Eye (tissue), 1 donor: ENCODE results near the gene KCNMB3.
A peak's percentile ranks its signal among the peaks of the same experiment; 100 is the strongest.
"Not testable (repeated sequence)": the region's sequence is repeated elsewhere in the genome, so short reads cannot be mapped to it uniquely, and the experiment has no call there.

Experiments used
- DNase-seq: peaks from one replicate; pipeline ENCODE4 v3.0.0-alpha.2; 2015

Gene KCNMB3

GRCh38 chr3:179263134-179263533, 12.2 kb upstream of the KCNMB3 start:
- no peak for DNase-seq

GRCh38 chr3:179260949-179261765, 10.2 kb upstream of the KCNMB3 start:
- peak; percentile 83 for DNase-seq

- not testable (repeated sequence) for DNase-seq
Observed at GRCh38 chr3:179259959-179260756, 9.2 kb upstream of the KCNMB3 start.

- DNase-seq = no peak
Observed at GRCh38 chr3:179258820-179259219, 7.9 kb upstream of the KCNMB3 start.

GRCh38 chr3:179257742-179258141, 6.8 kb upstream of the KCNMB3 start:
- DNase-seq = not testable (repeated sequence)

GRCh38 chr3:179256813-179257212, 5.9 kb upstream of the KCNMB3 start:
- no peak for DNase-seq

GRCh38 chr3:179247289-179248015, 3.5 kb downstream of the KCNMB3 start:
- DNase-seq = no peak

- no peak for DNase-seq
Observed at GRCh38 chr3:179244878-179245277, 6.0 kb downstream of the KCNMB3 start.

- DNase-seq = not testable (repeated sequence)
Observed at GRCh38 chr3:179242859-179243258, 8.1 kb downstream of the KCNMB3 start.

GRCh38 chr3:179240299-179240698, 10.6 kb downstream of the KCNMB3 start:
- DNase-seq = not testable (repeated sequence)

GRCh38 chr3:179236669-179237301, 14.1 kb downstream of the KCNMB3 start:
- DNase-seq = no peak

GRCh38 chr3:179234199-179234598, 16.7 kb downstream of the KCNMB3 start:
- peak; percentile 60 for DNase-seq

- no peak for DNase-seq
Observed at GRCh38 chr3:179233043-179233442, 17.9 kb downstream of the KCNMB3 start.

- no peak for DNase-seq
Observed at GRCh38 chr3:179229177-179229576, 21.7 kb downstream of the KCNMB3 start.

GRCh38 chr3:179227349-179227748, 23.6 kb downstream of the KCNMB3 start:
- DNase-seq = no peak

GRCh38 chr3:179224584-179224983, 26.3 kb downstream of the KCNMB3 start:
- DNase-seq = no peak

- DNase-seq = no peak
Observed at GRCh38 chr3:179223548-179223947, 27.4 kb downstream of the KCNMB3 start.

GRCh38 chr3:179218213-179218612, 32.7 kb downstream of the KCNMB3 start:
- DNase-seq = not testable (repeated sequence)

GRCh38 chr3:179215550-179215949, 35.4 kb downstream of the KCNMB3 start:
- DNase-seq = not testable (repeated sequence)

GRCh38 chr3:179200790-179201189, 50.1 kb downstream of the KCNMB3 start:
- DNase-seq = no peak

- DNase-seq = no peak
Observed at GRCh38 chr3:179196700-179197099, 54.2 kb downstream of the KCNMB3 start.

GRCh38 chr3:179196098-179196497, 54.8 kb downstream of the KCNMB3 start:
- no peak for DNase-seq

- no peak for DNase-seq
Observed at GRCh38 chr3:179194931-179195330, 56.0 kb downstream of the KCNMB3 start.
